ENCODE results near the gene STK38. TPM values are rescaled to one million over a fixed set of nuclear protein-coding genes. Genes with fewer than 3 reads are reported as not detected.

The STK38 gene
- total and polyA plus RNA-seq, 2 of the 13 experiments (the other 11 are each of a cell fraction or from before 2014, with no cell fraction given), result 10.3 to 20.7 TPM

DNA sequence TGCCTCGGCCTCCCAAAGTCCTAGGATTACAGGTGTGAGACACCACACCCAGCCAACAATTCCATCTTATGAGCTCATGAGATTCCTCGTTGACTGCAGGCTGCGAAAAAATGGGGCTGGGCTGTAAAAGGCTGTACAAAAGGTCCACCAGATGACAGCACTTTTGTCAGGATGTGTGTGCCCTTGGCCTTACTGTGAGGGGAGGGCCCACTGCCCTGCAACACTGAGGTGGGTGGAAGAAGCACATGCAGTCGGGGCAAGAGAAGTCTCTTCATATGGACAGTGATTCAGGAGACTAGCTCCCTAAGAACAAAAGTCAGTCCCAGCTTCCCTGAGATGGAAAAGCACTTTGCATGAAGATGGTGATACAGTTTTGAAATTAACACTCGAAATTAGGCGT is 54.0 kb downstream of the STK38 start:
- Histone ChIP-seq H2AFZ (ENCODE audit: low read length) (no peak overlapping the region), H3K4me2 (ENCODE audit: low read depth, low read length) (0 out of 2 replicates have a peak overlapping the region, but pooled peaks have one; percentile 21), H4K20me1 (ENCODE audit: insufficient read depth, low read length) (no peaks in the 10 kb centered on the region), H3K36me3 (replicated peaks in 1 of 2; ENCODE audit: control insufficient read depth in 1 of 2, insufficient read depth in 2 of 2, low read length in 2 of 2) (peaks cover 7 to 23% of the 10 kb centered on the region in 2 experiments), H3K9ac (ENCODE audit: insufficient read depth, low read depth, low read length) (no peak overlapping the region), H3K27me3 (ENCODE audit: control insufficient read depth in 1 of 2, insufficient read depth in 2 of 2, low read length in 2 of 2) (no peaks in the 10 kb centered on the region), H3K27ac (ENCODE audit: extremely low read length, insufficient read depth, low read length) (no peak overlapping the region), H3K9me3 (ENCODE audit: low read length) (no peaks in the 10 kb centered on the region), H3K4me3 (replicated peaks in 1 of 3; ENCODE audit: insufficient read depth in 1 of 3, low read depth in 2 of 3, low read length in 3 of 3) (no peak overlapping the region), H3K4me1 (ENCODE audit: insufficient read depth, low read length) (peaks cover 41% of the 10 kb centered on the region), H3K79me2 (ENCODE audit: insufficient read depth, low read length) (no peaks in the 10 kb centered on the region)
- ChIA-PET CTCF (ENCODE audit: low intra/inter-chr PET ratio, low total read pairs) (no interaction called here), POLR2A (no interaction called here)
- no peak for TF ChIP-seq NR2F6 (IDR thresholded peaks at IDR 0.05)
- TF ChIP-seq NR2F6 (CRISPR knock-in tag; IDR thresholded peaks at IDR 0.05), result no peak
- TF ChIP-seq EEA1 (CRISPR knock-in tag; IDR thresholded peaks at IDR 0.05; ENCODE audit: borderline replicate concordance), result no peak
- no peak for TF ChIP-seq SIX4 (CRISPR knock-in tag; IDR thresholded peaks at IDR 0.05)
- no peak for TF ChIP-seq ZNF788 (CRISPR knock-in tag; IDR thresholded peaks at IDR 0.05; ENCODE audit: borderline replicate concordance)
- TF ChIP-seq ZNF12 (CRISPR knock-in tag; IDR thresholded peaks at IDR 0.05), result no peak
- TF ChIP-seq MIER3 (CRISPR knock-in tag; IDR thresholded peaks at IDR 0.05; ENCODE audit: borderline replicate concordance), result no peak
- no peak for TF ChIP-seq ZNF720 (CRISPR knock-in tag; IDR thresholded peaks at IDR 0.05)
- 0 out of 2 replicates have a peak, but pooled peaks have one; percentile 34 for TF ChIP-seq POLR2G (IDR thresholded peaks at IDR 0.05; ENCODE audit: low read depth, low read length)
- no peak for TF ChIP-seq RBM39 (IDR thresholded peaks at IDR 0.05; ENCODE audit: low read depth, low read length, poor library complexity, severe bottlenecking)
- TF ChIP-seq CBX5 (CRISPR knock-in tag; IDR thresholded peaks at IDR 0.05; ENCODE audit: borderline replicate concordance), result 0 out of 2 replicates have a peak, but pooled peaks have one; percentile 14
- TF ChIP-seq EP300 (IDR thresholded peaks at IDR 0.05; ENCODE audit: low read depth in 2 of 2, low read length in 2 of 2), result no peak
- 0 out of 2 replicates have a peak, but pooled peaks have one; percentile 26 for TF ChIP-seq EP300 (CRISPR knock-in tag; IDR thresholded peaks at IDR 0.05; ENCODE audit: borderline replicate concordance)
- TF ChIP-seq ZNF713 (CRISPR knock-in tag; IDR thresholded peaks at IDR 0.05), result no peak
- no peak for TF ChIP-seq MAFK (conservative IDR thresholded peaks at IDR 0.05 in 1 of 2, IDR thresholded peaks at IDR 0.05 in 1 of 2; ENCODE audit: low read length in 2 of 2)
- no TSS peak for BruUV-seq (replicated peaks)
- FAIRE-seq, result no peak
- intact Hi-C loops (cut with micrococcal nuclease; ENCODE audit: unreplicated experiment) (no loop called here), in situ Hi-C loops (cut with HindIII; ENCODE audit: extremely low pct_ligation_motif_present, low pct_unique_long_range_greater_than_20kb) (no loop called here)
- 74% methylated on average over 6 of the region's 6 CpGs for WGBS (ENCODE audit: low lambda C conversion rate)
- peak; percentile 37 for ATAC-seq
- no peak for DNase-seq (ENCODE audit: low spot score)
